Prostate gland (tissue), 2 donors: ENCODE results near the gene JSRP1. TPM values are rescaled to one million over a fixed set of nuclear protein-coding genes. Genes with fewer than 3 reads are reported as not detected.

Experiments
- DNase-seq: peaks from one replicate; pipeline ENCODE4 v3.0.0-alpha.2; 2019; ENCODE audit warnings: low spot score
- H3K27ac ChIP-seq, 2 donors: fragments of 200-600 bp; sonication (generic); 2 replicates each; pipeline ENCODE4 v1.5.1; 2017 to 2019
- H3K27me3 ChIP-seq: fragments of 200-600 bp; sonication (generic); replicated peaks from 2 replicates; pipeline ENCODE4 v1.5.1; 2019; ENCODE audit not compliant: insufficient read depth
- H3K36me3 ChIP-seq, 2 donors: fragments of 200-600 bp; sonication (generic); 1 replicate in 1 of 2; 2 replicates in 1 of 2; pipeline versions ENCODE4 v1.5.1 to v1.8.1; 2017 to 2019
- H3K4me1 ChIP-seq: fragments of 200-600 bp; sonication (generic); replicated peaks from 2 replicates; pipeline ENCODE4 v1.5.1; 2019
- H3K4me3 ChIP-seq, 2 donors: fragments of 200-600 bp; sonication (generic); 2 replicates each; pipeline ENCODE4 v1.5.1; 2017 to 2019
- H3K9me3 ChIP-seq: fragments of 200-600 bp; sonication (generic); 2 replicates; pipeline ENCODE4 v1.5.1; 2017
- POLR2A ChIP-seq: fragments of 450-650 bp; IDR thresholded peaks from one replicate; pipeline ENCODE4 v1.6.1; 2016; ENCODE audit warnings: antibody characterized with exemption, mild to moderate bottlenecking
- POLR2AphosphoS5 ChIP-seq: sonication (generic); formaldehyde crosslinking; IDR thresholded peaks from one replicate; pipeline ENCODE4 v1.6.1; 2017; ENCODE audit warnings: antibody characterized with exemption
- whole genome bisulfite sequencing: methylation state at CpG from one replicate; pipeline ENCODE4 v1.1.5; 2018; 5-methylcytosine and 5-hydroxymethylcytosine counted together
- intact Hi-C: fragments of 100-400 bp; cut with DNase I; formaldehyde crosslinking; loops from one replicate; pipeline ENCODE4 v1.14.2; 2022
- total RNA-seq, 2 donors: library from RNA; depleted of rRNA; stranded (reverse); fragments of >200 nt; gene quantifications; one replicate each; pipeline ENCODE4 v1.1.0, GENCODE V29; 2016
- TF ChIP-seq, protein P1 (sequence below), 4 experiments: fragments of 200-600 bp in 2 of 4; fragments of 450-650 bp in 2 of 4; sonication (generic) in 2 of 4; IDR thresholded peaks; 1 replicate in 3 of 4; 2 replicates in 1 of 4; pipeline ENCODE4 v1.5.1; 2016 to 2019; ENCODE audit warnings: antibody characterized with exemption in 4 of 4, mild to moderate bottlenecking in 2 of 4, moderate library complexity in 2 of 4

The JSRP1 gene
- total RNA-seq, 2 donors from 2014 or later, result 0.96 TPM; not detected in 1

DNA sequence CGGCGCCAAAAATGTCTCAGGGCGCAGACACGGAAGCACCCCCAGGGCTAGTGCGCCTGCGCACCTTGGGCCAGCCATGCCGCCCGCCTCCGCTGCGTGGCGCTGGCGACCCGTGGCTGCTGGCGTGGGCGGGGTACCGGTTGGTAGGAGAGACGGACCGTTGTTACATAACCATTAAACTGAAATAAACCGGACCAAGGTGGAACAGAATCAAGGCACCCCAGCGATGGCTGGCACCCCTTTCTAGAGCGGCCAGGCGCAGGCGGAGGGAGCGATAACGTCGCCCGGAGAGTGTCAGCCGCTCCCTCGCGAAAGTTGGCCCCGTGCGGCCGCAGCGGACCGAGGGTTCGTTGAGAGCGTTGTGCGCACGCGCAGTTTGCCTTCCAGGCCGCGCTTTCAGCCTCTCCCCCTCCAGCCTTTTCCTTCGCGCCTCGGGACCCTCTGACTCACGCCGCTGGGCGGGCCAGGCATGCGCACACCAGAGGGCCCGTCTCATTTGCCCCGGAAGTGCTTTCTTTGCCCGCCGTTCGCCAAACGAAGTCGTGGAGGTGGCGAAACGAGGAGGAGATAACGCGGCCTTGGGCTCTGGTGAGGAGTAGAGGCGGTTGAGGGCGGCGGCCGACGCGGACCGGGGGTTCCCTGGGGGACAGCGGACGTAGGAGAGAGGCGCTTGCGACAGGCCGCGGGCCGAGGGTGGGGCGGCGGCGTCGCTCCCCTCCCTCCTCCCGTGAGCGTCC is 19.7 kb downstream of the JSRP1 start, which contains the start of the genes PLEKHJ1 and SF3A2:
Gene PLEKHJ1, minus strand, starts transcription at position 16 of the 737 bp plus-strand sequence. CDS start 81 bp downstream, outside the sequence.
Gene SF3A2, plus strand, starts transcription at position 511 of the 737 bp plus-strand sequence. CDS start 6,595 bp downstream, outside the sequence.
- peaks cover 26% of the 10 kb centered on the region for H3K4me1 ChIP-seq
- TF ChIP-seq POLR2AphosphoS5 (peak; percentile 95), POLR2A (peak; percentile 64)
- TF ChIP-seq, protein P1, sequence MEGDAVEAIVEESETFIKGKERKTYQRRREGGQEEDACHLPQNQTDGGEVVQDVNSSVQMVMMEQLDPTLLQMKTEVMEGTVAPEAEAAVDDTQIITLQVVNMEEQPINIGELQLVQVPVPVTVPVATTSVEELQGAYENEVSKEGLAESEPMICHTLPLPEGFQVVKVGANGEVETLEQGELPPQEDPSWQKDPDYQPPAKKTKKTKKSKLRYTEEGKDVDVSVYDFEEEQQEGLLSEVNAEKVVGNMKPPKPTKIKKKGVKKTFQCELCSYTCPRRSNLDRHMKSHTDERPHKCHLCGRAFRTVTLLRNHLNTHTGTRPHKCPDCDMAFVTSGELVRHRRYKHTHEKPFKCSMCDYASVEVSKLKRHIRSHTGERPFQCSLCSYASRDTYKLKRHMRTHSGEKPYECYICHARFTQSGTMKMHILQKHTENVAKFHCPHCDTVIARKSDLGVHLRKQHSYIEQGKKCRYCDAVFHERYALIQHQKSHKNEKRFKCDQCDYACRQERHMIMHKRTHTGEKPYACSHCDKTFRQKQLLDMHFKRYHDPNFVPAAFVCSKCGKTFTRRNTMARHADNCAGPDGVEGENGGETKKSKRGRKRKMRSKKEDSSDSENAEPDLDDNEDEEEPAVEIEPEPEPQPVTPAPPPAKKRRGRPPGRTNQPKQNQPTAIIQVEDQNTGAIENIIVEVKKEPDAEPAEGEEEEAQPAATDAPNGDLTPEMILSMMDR (IDR thresholded peaks at IDR 0.05), result peak; percentile 99 to 100 (median 100)
- intact Hi-C loops, result loop anchor here (2.0 to 10.0 kb wide), 5 partner anchors 36 to 156 kb away; partner anchors contain the start of genes AP3D1, LSM7 and SPPL2B
- under 1% methylated on average over 78 of the region's 80 CpGs for WGBS
- no peaks in the 10 kb centered on the region for H3K36me3 ChIP-seq
- H3K27me3 ChIP-seq, result no peaks in the 10 kb centered on the region
- no peaks in the 10 kb centered on the region for H3K9me3 ChIP-seq
- DNase-seq, result peak; percentile 91
- H3K4me3 ChIP-seq, result peak within 1 kb of the TSS; percentile 81 to 95
- peak within 1 kb of the TSS; percentile 97 to 98 for H3K27ac ChIP-seq

DNA sequence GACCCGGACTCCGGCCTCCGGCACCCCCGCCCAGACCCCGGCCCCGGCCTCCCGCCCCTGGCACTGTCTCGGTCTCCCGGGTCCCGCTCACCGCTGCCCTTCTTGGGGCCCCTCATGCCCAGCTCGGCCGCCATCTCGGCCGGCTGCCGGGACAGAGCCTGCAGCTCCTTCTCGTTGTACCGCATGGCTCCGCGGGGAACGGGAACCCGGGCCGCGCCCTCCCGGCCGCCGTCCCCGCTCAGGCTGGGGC is 20.2 kb downstream of the JSRP1 start:
- WGBS, result under 1% methylated on average over 28 of the region's 28 CpGs
- H3K4me3 ChIP-seq, result peak overlapping the region; percentile 81 to 95
- H3K27me3 ChIP-seq, result no peaks in the 10 kb centered on the region
- H3K36me3 ChIP-seq, result no peaks in the 10 kb centered on the region
- DNase-seq, result no peak
- no peaks in the 10 kb centered on the region for H3K9me3 ChIP-seq
- H3K27ac ChIP-seq, result peak overlapping the region; percentile 97 to 98
- intact Hi-C loops, result loop anchor here (2.0 to 10.0 kb wide), 5 partner anchors 37 to 156 kb away; partner anchors contain the start of genes AP3D1, LSM7 and SPPL2B
- TF ChIP-seq, protein P1 (IDR thresholded peaks at IDR 0.05), result no peak
- TF ChIP-seq POLR2A, result no peak
- no peak for TF ChIP-seq POLR2AphosphoS5
- H3K4me1 ChIP-seq, result peaks cover 21% of the 10 kb centered on the region

DNA sequence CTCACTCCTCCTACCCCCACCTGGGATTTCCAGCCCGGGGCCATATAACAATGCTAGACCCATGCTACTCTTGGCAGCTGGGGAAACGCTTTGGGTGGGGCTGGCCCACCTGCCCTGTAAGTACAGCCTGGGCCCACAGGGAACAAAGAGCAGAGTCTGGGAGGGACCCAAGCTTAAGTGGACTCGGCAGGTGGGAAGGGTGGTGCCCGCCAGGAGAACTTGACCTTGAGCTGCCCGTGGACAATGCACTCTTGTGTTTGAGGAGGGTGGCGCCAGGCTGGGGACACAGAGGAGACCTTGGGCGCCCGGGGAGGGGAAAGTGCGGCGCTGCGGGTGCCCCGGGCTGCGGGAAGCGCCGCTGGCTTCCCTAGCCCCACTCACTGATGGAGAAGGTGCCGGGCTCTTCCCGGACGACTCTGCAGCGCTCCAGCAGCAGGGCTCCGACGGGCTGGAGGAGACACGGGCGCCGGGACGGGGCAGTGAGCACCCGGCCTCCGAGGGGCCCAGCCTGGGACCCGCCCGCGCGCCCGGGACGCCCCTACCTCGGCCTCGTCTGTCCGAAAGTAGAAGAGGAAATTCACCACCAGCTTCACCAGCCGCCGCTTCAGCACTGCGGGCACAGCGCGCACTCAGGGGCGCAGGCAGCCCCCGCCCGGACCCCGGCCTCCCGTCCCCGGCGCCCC is 20.7 kb downstream of the JSRP1 start:
- no peaks in the 10 kb centered on the region for H3K9me3 ChIP-seq
- no peaks in the 10 kb centered on the region for H3K27me3 ChIP-seq
- under 1% methylated on average over 33 of the region's 48 CpGs for WGBS
- peak overlapping the region; percentile 97 to 98 for H3K27ac ChIP-seq
- H3K4me3 ChIP-seq, result peak overlapping the region; percentile 81 to 95
- H3K36me3 ChIP-seq, result no peaks in the 10 kb centered on the region
- DNase-seq, result no peak
- intact Hi-C loops, result loop anchor here (2.0 to 10.0 kb wide), 5 partner anchors 37 to 157 kb away; partner anchors contain the start of genes AP3D1, LSM7 and SPPL2B
- TF ChIP-seq POLR2AphosphoS5 (no peak), POLR2A (no peak)
- TF ChIP-seq, protein P1 (IDR thresholded peaks at IDR 0.05), result no peak
- H3K4me1 ChIP-seq, result peaks cover 19% of the 10 kb centered on the region

DNA sequence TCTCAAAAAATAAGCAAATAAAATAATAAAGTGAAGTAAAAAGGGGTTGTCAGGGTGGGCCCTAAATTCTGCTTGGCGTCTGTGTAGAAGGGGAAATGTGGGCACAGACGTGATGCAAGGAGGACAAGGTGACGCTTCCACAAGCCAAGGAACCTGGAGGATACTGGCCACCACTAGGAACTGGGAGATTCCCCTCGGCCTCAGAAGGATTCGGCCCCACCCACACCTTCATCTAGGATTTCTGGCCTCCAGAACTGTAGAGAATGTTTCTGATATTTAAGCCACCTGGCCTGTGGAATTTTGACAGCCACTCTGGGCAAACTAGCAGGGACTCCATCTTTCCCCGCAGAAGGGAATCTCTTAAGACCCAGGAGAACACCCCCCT is 21.2 kb downstream of the JSRP1 start:
- no peak for TF ChIP-seq POLR2A
- TF ChIP-seq, protein P1 (IDR thresholded peaks at IDR 0.05), result no peak
- H3K27me3 ChIP-seq, result no peaks in the 10 kb centered on the region
- no peaks in the 10 kb centered on the region for H3K36me3 ChIP-seq
- H3K4me1 ChIP-seq, result peaks cover 17% of the 10 kb centered on the region
- DNase-seq, result no peak
- intact Hi-C loops, result loop anchor here (5.0 to 10.0 kb wide), 4 partner anchors 48 to 157 kb away; partner anchors contain the start of genes AP3D1, LSM7 and SPPL2B
- H3K9me3 ChIP-seq, result no peaks in the 10 kb centered on the region
- H3K27ac ChIP-seq, result peak overlapping the region; percentile 97 to 98
- 43% methylated on average over 6 of the region's 6 CpGs for WGBS
- H3K4me3 ChIP-seq, result peak overlapping the region; percentile 81 to 95
